Activated T-cell treated with anti-CD3 and anti-CD28 coated beads for 1 hour (primary cell): ENCODE measurements around the gene USP30.

Source experiments
- DNase-seq: peaks from one replicate; pipeline ENCODE4 v3.0.0-alpha.2; 2020; ENCODE audit warnings: low read depth

USP30 gene

GRCh38 chr12:109126784-109127183 is 74.4 kb downstream of the USP30 start:
- DNase-seq: no peak

GRCh38 chr12:109127533-109128242 is 75.3 kb downstream of the USP30 start:
- no peak for DNase-seq

- DNase-seq: no peak
These were observed 78.1 kb downstream of the USP30 start for GRCh38 chr12:109130297-109131153.

- DNase-seq: no peak
These were observed 79.0 kb downstream of the USP30 start for GRCh38 chr12:109131154-109132050.

- no peak for DNase-seq
These were observed 82.0 kb downstream of the USP30 start for GRCh38 chr12:109134186-109134917.

- no peak for DNase-seq
These were observed 84.7 kb downstream of the USP30 start for GRCh38 chr12:109137055-109137454.
